TTC549 (cell line): ENCODE measurements around the gene KRT7.
"Not testable (repeated sequence)": the region's sequence is repeated elsewhere in the genome, so short reads cannot be mapped to it uniquely, and the experiment has no call there.

Source experiments
- FAIRE-seq: peaks from 2 replicates; lab custom pipeline; 2012; peaks lifted over from hg19 to GRCh38; lab: Jason Lieb, UNC

The KRT7 gene

GRCh38 chr12:52245259-52245961 is 12.4 kb downstream of the KRT7 start:
- no peak for FAIRE-seq

DNA sequence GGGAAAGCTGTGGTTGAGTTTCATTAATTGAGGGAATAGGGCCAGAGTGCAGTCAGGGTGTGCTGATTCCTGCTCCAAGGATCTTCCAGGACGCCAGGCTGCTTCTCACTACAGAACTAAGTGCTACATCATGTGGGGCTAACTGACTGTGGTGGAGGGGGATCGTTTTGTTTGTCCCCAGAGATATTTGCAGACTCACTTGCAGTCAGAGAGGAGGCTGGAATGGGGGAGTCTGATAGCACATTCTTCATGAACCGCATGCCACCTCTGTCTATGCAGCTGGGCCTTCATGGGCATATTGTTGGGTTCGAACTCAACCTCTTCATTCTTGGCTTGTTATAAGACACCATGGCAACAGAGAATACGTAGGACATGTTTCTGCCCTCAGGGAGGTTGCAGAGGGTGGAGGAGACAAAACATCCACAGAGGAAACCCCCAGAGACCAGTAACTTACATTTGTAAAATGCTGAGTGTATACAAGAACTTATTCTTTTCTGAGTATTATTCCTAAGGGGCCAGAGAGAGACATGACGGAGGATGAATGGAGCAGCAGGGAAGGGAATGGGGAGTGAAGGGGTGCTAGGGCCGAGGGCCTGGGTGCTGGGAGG is 13.0 kb downstream of the KRT7 start:
- no peak for FAIRE-seq

DNA sequence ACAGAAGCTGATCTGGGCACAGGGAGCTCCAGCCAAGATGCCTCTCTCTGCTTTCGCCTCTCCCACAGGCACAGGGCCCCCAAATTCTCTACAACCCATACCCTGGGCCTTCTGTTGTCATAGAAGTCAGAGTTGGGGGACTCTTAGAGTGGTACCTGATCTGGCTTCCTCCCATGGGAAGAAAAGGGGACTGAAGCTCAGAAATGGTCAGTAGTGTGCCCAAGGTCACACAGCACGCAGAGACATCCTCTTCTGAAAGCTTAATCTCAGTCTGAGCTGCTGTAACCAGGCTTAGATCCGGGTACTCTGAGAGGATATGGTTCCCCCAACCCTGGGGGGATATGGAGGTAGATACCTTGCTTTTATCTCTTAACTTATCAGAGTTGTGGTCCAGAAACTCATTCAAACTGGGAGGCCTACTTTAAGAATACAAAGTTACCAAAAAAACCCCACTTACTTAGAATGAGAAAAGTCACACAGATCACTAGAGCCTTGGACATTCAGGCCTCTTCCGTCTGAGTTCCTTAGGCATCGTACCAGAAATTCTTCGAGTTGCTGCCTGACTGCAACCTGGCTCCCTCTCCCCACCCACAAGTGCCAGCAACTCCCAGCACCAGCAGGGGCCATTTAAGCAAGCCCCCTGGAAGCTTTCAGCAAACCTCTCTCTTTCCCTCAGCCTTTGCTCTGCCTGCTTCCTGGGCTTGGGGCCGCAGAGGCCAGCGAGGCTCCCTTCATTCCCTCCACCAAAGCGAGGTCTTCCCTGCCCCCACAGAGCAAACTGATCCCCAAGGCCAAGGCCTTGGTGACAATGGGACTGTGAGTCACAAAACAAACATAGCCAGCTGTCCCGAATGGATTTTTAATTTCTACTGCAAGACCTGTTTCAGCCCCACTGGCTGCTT is 13.9 kb downstream of the KRT7 start:
- FAIRE-seq: no peak

DNA sequence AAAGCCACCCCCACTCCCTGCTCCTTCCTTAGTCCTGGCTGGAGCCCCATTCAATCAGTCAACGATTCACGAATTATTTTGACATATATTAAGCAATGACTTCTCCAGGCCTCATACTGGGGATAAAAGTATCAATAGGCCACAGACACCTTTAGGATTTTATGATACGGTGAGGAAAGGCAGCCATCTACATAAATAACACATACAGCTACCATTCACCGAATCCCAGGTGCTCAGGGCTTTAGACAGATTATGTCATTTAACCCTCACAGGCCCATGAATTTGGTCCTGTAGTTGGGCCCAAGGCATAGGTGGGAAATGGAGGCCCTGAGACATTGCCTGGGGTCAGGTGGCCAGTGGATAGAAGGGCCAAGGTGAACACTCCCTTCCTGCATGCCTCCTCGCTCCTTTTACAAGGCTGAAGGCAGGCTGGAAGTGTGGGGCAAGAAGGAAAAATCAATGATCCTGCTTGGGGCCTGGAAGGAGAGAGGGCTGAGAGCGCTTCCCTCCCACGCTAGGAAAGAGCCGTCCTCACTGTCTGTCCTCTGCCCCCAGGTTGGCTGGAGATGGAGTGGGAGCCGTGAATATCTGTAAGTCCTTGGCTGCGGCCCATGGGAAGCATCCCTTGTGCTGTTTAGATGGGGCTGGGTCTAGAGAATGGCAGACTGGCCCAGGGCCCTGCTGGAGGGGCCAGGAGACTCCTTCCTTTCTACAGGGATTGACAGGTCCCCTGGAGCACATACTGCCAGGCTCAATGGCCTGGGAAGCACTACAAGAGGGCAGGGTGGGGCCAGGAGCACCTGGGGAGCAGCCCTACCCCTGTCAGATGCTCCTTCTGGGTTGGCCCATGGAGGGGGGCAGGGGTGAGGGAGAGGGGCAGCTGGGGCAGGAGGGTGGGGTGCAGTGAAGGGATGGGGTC is 14.8 kb downstream of the KRT7 start:
- FAIRE-seq: no peak

DNA sequence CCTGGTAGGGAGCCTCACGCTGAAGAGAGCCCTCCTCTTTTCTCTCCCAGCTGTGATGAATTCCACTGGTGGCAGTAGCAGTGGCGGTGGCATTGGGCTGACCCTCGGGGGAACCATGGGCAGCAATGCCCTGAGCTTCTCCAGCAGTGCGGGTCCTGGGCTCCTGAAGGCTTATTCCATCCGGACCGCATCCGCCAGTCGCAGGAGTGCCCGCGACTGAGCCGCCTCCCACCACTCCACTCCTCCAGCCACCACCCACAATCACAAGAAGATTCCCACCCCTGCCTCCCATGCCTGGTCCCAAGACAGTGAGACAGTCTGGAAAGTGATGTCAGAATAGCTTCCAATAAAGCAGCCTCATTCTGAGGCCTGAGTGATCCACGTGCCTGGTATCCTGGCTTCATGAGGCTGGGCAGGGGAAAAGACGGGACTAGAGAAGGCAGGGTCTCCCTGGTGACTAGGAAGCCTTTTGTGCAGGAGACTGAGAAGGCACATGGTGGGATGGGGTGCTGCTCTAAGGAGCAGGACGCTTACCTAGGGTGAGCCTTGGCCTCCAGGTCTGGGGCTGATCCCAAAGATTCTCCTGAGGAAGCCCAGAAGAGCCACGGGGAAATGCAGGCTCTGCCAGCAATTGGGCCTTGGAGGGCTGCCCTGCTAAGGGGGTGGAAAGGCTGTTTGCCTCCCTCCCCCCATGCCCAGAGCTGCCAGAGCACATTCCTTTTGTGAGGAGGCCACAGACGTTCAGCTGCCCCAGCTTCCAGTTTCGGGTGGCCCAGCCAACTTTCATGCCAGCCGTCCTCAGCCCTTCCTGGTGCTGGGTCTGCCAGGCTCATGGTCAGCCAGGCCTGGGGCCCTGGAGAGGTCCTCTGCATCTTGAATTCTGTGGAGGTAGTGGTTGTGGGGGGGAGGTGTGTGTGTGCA is 15.8 kb downstream of the KRT7 start:
- FAIRE-seq: no peak

DNA sequence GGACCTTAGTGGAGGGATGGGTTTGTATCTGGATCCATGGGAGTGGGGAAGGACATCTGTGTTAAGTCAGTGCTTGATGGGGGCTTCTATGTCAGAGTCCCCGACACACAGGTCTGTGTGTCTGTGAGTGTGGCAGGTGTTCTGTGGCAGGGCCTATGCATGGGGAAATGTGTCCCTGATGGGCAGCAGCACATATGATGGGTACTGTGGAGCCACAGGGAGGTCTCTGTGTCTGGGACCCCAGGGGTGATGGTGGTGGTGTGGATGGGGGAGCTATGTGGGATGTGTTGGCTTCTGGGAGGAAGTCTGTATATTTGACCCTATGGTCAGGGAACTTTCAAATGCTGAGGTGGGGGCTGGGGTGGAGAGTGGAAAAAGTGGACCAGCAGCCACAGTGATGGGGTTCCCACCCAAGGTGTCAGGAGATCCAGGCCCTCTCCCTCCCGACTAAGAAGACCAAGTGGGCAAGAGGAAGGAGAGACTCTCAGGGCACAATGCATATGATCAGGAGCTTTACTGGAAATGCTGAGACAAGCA is 16.5 kb downstream of the KRT7 start:
- no peak for FAIRE-seq

GRCh38 chr12:52250048-52250990 is 17.3 kb downstream of the KRT7 start:
- FAIRE-seq: no peak

DNA sequence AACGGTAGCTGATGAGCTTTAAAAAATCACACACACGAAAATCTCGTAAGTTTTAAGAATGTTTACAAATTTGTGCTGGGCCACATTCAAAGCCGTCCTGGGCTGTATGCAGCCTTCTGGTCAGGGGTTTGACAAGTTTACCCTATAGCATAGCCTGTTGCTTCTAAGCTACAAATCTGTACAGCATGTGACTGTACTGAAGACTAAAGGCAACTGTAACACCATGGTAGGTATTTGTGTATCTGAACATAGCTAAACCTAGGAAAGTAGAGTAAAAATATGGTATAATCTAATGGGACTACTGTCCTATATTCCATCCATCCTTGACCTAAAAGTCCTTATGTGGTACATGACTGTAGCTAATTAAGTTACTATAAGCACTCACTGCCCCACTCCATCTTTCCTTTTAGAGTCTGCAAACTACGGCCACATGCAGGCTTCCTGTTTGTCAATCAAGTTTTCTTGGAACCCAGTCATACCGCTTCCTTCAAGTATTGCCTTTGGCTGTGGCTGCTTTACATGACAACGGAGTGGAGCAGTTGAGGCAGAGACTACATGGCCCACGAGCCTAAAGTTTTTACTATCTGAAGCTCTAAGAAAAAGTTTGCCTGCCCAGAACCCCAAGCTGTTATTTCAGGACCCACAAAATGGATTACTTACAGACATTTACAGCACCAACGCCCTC is 18.5 kb downstream of the KRT7 start:
- FAIRE-seq: no peak

DNA sequence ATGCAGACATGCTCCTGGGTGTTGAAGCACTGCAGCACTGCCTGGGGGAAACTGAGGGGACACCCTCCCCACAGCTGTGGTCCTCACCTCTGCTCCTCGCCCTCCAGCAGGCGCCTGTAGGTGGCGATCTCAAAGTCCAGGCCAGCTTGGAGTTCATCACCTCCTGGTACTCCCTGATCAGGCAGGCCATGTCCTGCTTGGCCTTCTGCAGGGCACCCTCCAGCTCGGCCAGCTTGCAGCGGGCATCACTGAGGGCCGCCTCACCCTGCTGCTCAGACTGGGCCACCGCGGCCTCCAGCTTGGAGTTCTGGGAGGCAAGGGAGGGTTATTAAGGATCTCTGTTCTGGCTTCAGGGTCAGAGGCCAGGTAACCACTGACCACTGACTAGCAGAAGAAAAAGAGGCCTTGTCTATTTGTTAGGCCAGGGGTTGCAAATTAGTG is 19.2 kb downstream of the KRT7 start:
- FAIRE-seq: not testable (repeated sequence)

DNA sequence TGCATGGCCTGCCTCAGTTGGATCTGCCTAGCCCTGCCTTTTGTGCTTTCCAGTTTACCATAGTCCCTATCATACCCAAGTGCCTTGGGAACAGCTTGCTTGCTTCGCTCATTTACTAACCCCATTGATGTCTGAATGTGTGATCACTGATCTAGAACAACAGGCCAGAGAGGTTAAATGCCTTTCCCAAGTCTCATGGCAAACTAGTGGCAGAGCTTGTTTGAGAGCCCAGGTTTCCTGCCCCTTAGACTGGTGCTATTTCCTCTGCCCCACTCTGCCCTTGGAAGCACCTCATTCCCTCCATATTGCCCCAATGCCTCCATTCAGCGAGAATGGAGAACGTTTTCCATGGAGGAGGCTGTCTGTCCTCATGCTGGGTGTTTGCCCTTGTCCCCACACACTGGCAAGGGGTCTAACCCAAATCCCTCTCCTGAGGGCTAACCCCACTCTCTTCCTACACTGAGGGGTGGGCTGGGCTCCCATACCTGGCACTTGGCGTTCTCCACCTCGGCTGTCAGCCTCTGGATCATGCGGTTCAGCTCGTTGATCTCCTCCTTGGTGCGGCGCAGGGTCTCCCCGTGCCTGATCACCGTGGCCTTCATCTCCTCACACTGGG is 19.8 kb downstream of the KRT7 start:
- no peak for FAIRE-seq

- FAIRE-seq: no peak
These were observed 20.5 kb downstream of the KRT7 start for GRCh38 chr12:52253391-52254179.

GRCh38 chr12:52254180-52254964 is 21.3 kb downstream of the KRT7 start:
- no peak for FAIRE-seq

DNA sequence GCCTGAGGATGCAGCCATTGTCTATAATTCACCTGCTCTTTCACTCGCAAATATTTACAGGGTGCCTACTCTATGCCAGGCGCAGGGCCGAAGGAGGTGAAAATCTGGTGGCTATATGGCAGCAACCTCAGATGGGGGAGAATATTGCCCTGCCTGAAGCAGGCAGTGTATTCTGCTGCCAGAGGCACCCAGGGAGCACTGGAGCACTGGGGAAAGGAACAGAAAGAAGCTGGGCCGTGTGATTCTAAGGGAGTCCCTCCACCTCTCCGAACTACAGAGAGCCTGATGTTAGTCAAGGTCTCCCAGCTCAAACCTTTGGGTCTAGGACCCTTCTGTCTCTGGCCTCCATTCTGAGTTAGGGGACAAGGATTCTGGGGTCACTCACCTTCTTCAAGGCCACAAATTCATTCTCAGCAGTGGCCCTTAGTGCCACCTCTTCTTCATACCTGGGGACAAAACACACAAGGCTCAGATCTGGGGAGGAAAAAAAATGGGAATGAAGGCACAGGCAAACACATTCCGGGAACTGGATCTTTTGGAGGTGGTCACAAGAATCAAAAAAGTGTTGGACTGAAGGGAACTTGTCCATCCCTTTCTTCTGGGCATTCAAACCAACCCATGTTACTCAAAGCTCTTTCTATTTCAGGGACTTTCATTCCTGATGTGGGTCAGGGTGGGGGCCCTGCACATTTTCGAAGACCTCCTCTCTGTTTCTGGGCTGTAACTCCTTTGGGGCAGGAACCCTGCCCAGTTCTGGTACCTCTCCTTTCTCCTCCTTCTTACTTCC is 22.1 kb downstream of the KRT7 start:
- FAIRE-seq: no peak

DNA sequence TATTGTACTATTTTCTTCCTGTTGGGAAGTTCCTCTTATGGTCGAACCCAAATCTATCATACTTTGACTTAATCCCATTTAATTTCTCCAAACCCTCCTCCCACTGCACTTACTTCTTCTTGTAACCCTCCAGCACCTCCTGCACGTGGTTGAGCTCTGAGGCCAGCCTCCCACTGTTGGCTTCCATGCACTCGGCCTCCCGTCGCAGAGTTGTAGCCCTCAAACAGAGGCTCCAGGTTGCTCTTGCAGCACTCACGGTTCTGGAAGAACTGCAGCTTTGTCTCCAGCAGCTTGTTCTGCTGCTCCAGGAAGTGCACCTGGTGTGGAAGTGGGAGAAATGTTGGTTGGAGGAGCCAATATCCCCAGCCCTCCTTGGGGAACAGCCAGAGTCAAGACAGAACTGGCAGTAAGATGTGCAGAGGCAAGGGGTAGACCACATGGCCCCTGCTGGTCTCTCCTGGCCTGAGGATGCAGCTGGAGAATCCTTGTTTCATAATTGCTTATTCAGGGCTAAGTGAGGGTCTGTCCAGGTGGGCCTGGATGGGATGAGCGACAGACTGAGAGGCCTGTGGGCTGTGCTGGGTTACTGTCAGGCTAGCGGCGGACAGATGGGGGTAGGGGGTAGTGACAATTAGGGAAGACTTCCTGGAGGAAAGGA is 23.0 kb downstream of the KRT7 start:
- no peak for FAIRE-seq

GRCh38 chr12:52256584-52256935 is 23.5 kb downstream of the KRT7 start:
- FAIRE-seq: no peak
